ENCODE measurements around the gene DPM3. TPM values are rescaled to one million over a fixed set of nuclear protein-coding genes. Genes with fewer than 3 reads are reported as not detected.

Gene DPM3
- total and polyA plus RNA-seq, 2 of the 4 experiments (the other 2 are of a cell fraction) = 29.0 to 129 TPM

- Histone ChIP-seq H3K4me1 (ENCODE audit: control insufficient read depth, insufficient read depth, low read length) (no peaks in the 10 kb centered on the region), H3K27me3 (ENCODE audit: control insufficient read depth, insufficient read depth, low read length) (peaks cover 45% of the 10 kb centered on the region), H3K18ac (ENCODE audit: low read depth, low read length) (no peak overlapping the region), H3K9me3 (ENCODE audit: control insufficient read depth, insufficient read depth, low read length) (no peaks in the 10 kb centered on the region), H4K20me1 (ENCODE audit: insufficient read depth, low read length) (no peaks in the 10 kb centered on the region), H3K56ac (ENCODE audit: extremely low read depth, insufficient read depth, low read length) (no peak overlapping the region), H4K5ac (ENCODE audit: low read depth, low read length) (no peak overlapping the region), H2AFZ (replicated peaks; ENCODE audit: low read length, poor library complexity) (no peak overlapping the region), H3K9me1 (ENCODE audit: insufficient read depth, low read length) (no peaks in the 10 kb centered on the region), H3K4me3 (ENCODE audit: insufficient read depth, low read depth, low read length) (no peak overlapping the region), H2AK5ac (ENCODE audit: low read depth, low read length) (no peak overlapping the region), H2BK20ac (ENCODE audit: low read depth, low read length) (no peak overlapping the region), H3K9ac (ENCODE audit: low read depth, low read length) (no peak overlapping the region), H3K79me1 (ENCODE audit: low read depth in 1 of 2, low read length in 2 of 2) (no peaks in the 10 kb centered on the region), H2BK15ac (ENCODE audit: low read depth, low read length) (no peak overlapping the region), H3K23ac (ENCODE audit: low read depth, low read length) (no peak overlapping the region), H3K27ac (ENCODE audit: insufficient read depth, low read length) (no peak overlapping the region), H3K14ac (replicated peaks; ENCODE audit: low read depth, low read length) (no peak overlapping the region), H4K91ac (ENCODE audit: insufficient read depth, low read depth, low read length) (no peak overlapping the region), H2AK9ac (replicated peaks; ENCODE audit: low read depth, low read length, poor library complexity) (no peak overlapping the region), H2BK120ac (ENCODE audit: low read depth, low read length) (no peak overlapping the region), H3K4me2 (ENCODE audit: low read depth, low read length) (no peak overlapping the region), H4K8ac (ENCODE audit: low read depth in 2 of 2, low read length in 2 of 2) (no peak overlapping the region), H3K36me3 (ENCODE audit: control insufficient read depth, insufficient read depth, low read length) (no peaks in the 10 kb centered on the region), H2BK5ac (ENCODE audit: low read depth, low read length, poor library complexity, severe bottlenecking) (no peak overlapping the region), H3K4ac (ENCODE audit: low read depth, low read length) (no peak overlapping the region)
- DNase-seq (no peak), ATAC-seq (ENCODE audit: low read depth) (no peak)
- dilution Hi-C loops (cut with HindIII; ENCODE audit: low sequenced_read_pairs, unreplicated experiment) = no loop called here
- ChIA-PET CTCF (interaction anchor here (1.3 kb wide), 1 partner anchor 14 kb away, joined by 4 read pairs; no protein-coding TSS in a partner anchor), POLR2A (ENCODE audit: unreplicated experiment) (no interaction called here)
- BruUV-seq (replicated peaks) = no TSS peak
- intact Hi-C loops (cut with micrococcal nuclease) = no loop called here
- in situ Hi-C loops (cut with MboI; ENCODE audit: low sequenced_read_pairs) = no loop called here
- TF ChIP-seq CEBPB (IDR thresholded peaks at IDR 0.05; ENCODE audit: low read depth, low read length) (no peak), MAZ (IDR thresholded peaks at IDR 0.05; ENCODE audit: borderline replicate concordance, low read depth, low read length) (no peak), USF2 (IDR thresholded peaks at IDR 0.05; ENCODE audit: low read depth, low read length) (no peak), RAD21 (IDR thresholded peaks at IDR 0.05; ENCODE audit: low read length) (no peak)
- TF ChIP-seq, protein P1, sequence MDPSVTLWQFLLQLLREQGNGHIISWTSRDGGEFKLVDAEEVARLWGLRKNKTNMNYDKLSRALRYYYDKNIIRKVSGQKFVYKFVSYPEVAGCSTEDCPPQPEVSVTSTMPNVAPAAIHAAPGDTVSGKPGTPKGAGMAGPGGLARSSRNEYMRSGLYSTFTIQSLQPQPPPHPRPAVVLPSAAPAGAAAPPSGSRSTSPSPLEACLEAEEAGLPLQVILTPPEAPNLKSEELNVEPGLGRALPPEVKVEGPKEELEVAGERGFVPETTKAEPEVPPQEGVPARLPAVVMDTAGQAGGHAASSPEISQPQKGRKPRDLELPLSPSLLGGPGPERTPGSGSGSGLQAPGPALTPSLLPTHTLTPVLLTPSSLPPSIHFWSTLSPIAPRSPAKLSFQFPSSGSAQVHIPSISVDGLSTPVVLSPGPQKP (IDR thresholded peaks at IDR 0.05; ENCODE audit: borderline replicate concordance, low read depth, low read length) = no peak
- WGBS, 2 experiments (ENCODE audit: extremely low coverage in 2 of 2, insufficient read length in 1 of 2) = 0% methylated on average over 1 of the region's 7 CpGs; no CpG with 5 or more reads in 1 of the 2 experiments
Measured at GRCh38 chr1:155105604-155106011, 34.7 kb downstream of the DPM3 start.
